ENCODE data around the gene SYNGR1. TPM values are rescaled to one million over a fixed set of nuclear protein-coding genes. Genes with fewer than 3 reads are reported as not detected.
"Not testable (repeated sequence)": the region's sequence is repeated elsewhere in the genome, so short reads cannot be mapped to it uniquely, and the experiment has no call there.

SYNGR1 gene
- total RNA-seq, 2 donors from 2014 or later: 4.4 to 5.3 TPM

- peaks cover 0 to 2% of the 10 kb centered on the region in 2 donors for H3K36me3 Mint-ChIP-seq (ENCODE audit: insufficient read depth in 2 of 2)
- no peaks in the 10 kb centered on the region for H3K27me3 Mint-ChIP-seq (ENCODE audit: low read depth)
- no peak overlapping the region for H3K4me3 Mint-ChIP-seq
- H3K4me1 Mint-ChIP-seq (ENCODE audit: low read depth): peaks cover 16% of the 10 kb centered on the region
- no peak for DNase-seq
- H3K27ac Mint-ChIP-seq: no peak overlapping the region
- no peaks in the 10 kb centered on the region for H3K9me3 Mint-ChIP-seq
- ATAC-seq (replicated peaks in 1 of 2): no peak
Measured at GRCh38 chr22:39396797-39397195, 47.0 kb downstream of the SYNGR1 start.

- H3K9me3 Mint-ChIP-seq: no peaks in the 10 kb centered on the region
- H3K4me3 Mint-ChIP-seq: peak overlapping the region; percentile 63 to 90
- no peak for ATAC-seq (replicated peaks in 1 of 2)
- no peak for DNase-seq
- H3K27me3 Mint-ChIP-seq (ENCODE audit: low read depth): no peaks in the 10 kb centered on the region
- peaks cover 51% of the 10 kb centered on the region for H3K4me1 Mint-ChIP-seq (ENCODE audit: low read depth)
- peaks cover 3 to 10% of the 10 kb centered on the region in 2 donors for H3K36me3 Mint-ChIP-seq (ENCODE audit: insufficient read depth in 2 of 2)
- H3K27ac Mint-ChIP-seq: no peak overlapping the region
Measured at GRCh38 chr22:39401301-39401631, 51.5 kb downstream of the SYNGR1 start.

GRCh38 chr22:39405346-39406085 lies 55.7 kb downstream of the SYNGR1 start:
- peak overlapping the region; percentile 19 to 23 for H3K4me3 Mint-ChIP-seq
- no peaks in the 10 kb centered on the region for H3K9me3 Mint-ChIP-seq
- peaks cover 81% of the 10 kb centered on the region for H3K4me1 Mint-ChIP-seq (ENCODE audit: low read depth)
- peak; percentile 31 for DNase-seq
- peaks cover 3 to 10% of the 10 kb centered on the region in 2 donors for H3K36me3 Mint-ChIP-seq (ENCODE audit: insufficient read depth in 2 of 2)
- H3K27ac Mint-ChIP-seq: no peak overlapping the region
- no peaks in the 10 kb centered on the region for H3K27me3 Mint-ChIP-seq (ENCODE audit: low read depth)
- ATAC-seq (replicated peaks in 1 of 2): peak; percentile 69 to 71

- no peak overlapping the region for H3K4me3 Mint-ChIP-seq
- no peak overlapping the region for H3K27ac Mint-ChIP-seq
- H3K4me1 Mint-ChIP-seq (ENCODE audit: low read depth): peaks cover 83% of the 10 kb centered on the region
- peaks cover 3 to 15% of the 10 kb centered on the region in 2 donors for H3K36me3 Mint-ChIP-seq (ENCODE audit: insufficient read depth in 2 of 2)
- H3K27me3 Mint-ChIP-seq (ENCODE audit: low read depth): no peaks in the 10 kb centered on the region
- DNase-seq (no peak), ATAC-seq (replicated peaks in 1 of 2) (no peak)
- H3K9me3 Mint-ChIP-seq: peaks cover 0 to 3% of the 10 kb centered on the region in 2 donors
Measured at GRCh38 chr22:39408173-39408572, 58.4 kb downstream of the SYNGR1 start.

GRCh38 chr22:39408807-39409206 lies 59.0 kb downstream of the SYNGR1 start:
- H3K4me1 Mint-ChIP-seq (ENCODE audit: low read depth): peaks cover 85% of the 10 kb centered on the region
- H3K36me3 Mint-ChIP-seq (ENCODE audit: insufficient read depth in 2 of 2): peaks cover 3 to 13% of the 10 kb centered on the region in 2 donors
- no peak for DNase-seq
- H3K4me3 Mint-ChIP-seq: peak overlapping the region in 1 of 2 donors; percentile 31
- peaks cover 0 to 3% of the 10 kb centered on the region in 2 donors for H3K9me3 Mint-ChIP-seq
- ATAC-seq (replicated peaks in 1 of 2): peak; percentile 27 to 56
- no peaks in the 10 kb centered on the region for H3K27me3 Mint-ChIP-seq (ENCODE audit: low read depth)
- no peak overlapping the region for H3K27ac Mint-ChIP-seq

GRCh38 chr22:39409516-39410029 lies 59.8 kb downstream of the SYNGR1 start:
- H3K4me3 Mint-ChIP-seq: peak overlapping the region in 1 of 2 donors; percentile 21
- H3K9me3 Mint-ChIP-seq: peaks cover 0 to 3% of the 10 kb centered on the region in 2 donors
- ATAC-seq (replicated peaks in 1 of 2) (no peak), DNase-seq (no peak)
- peak overlapping the region; percentile 19 for H3K27ac Mint-ChIP-seq
- peaks cover 89% of the 10 kb centered on the region for H3K4me1 Mint-ChIP-seq (ENCODE audit: low read depth)
- peaks cover 3 to 11% of the 10 kb centered on the region in 2 donors for H3K36me3 Mint-ChIP-seq (ENCODE audit: insufficient read depth in 2 of 2)
- H3K27me3 Mint-ChIP-seq (ENCODE audit: low read depth): no peaks in the 10 kb centered on the region

GRCh38 chr22:39410264-39410663 lies 60.5 kb downstream of the SYNGR1 start:
- Mint-ChIP-seq H3K27ac (no peak overlapping the region), H3K27me3 (ENCODE audit: low read depth) (no peaks in the 10 kb centered on the region), H3K36me3 (ENCODE audit: insufficient read depth in 2 of 2) (peaks cover 1 to 11% of the 10 kb centered on the region in 2 donors), H3K4me1 (ENCODE audit: low read depth) (peaks cover 86% of the 10 kb centered on the region), H3K9me3 (peaks cover 0 to 3% of the 10 kb centered on the region in 2 donors), H3K4me3 (no peak overlapping the region)
- ATAC-seq (replicated peaks in 1 of 2): no peak
- DNase-seq: no peak

- not testable (repeated sequence) for H3K27me3 Mint-ChIP-seq (ENCODE audit: low read depth); H3K9me3 Mint-ChIP-seq; ATAC-seq (replicated peaks in 1 of 2); DNase-seq
- H3K4me3 Mint-ChIP-seq: peak overlapping the region; percentile 72 to 79
- peaks cover 1 to 11% of the 10 kb centered on the region in 2 donors for H3K36me3 Mint-ChIP-seq (ENCODE audit: insufficient read depth in 2 of 2)
- H3K4me1 Mint-ChIP-seq (ENCODE audit: low read depth): peaks cover 78% of the 10 kb centered on the region
- H3K27ac Mint-ChIP-seq: peak overlapping the region; percentile 65
Measured at GRCh38 chr22:39411828-39412365, 62.1 kb downstream of the SYNGR1 start.

GRCh38 chr22:39413204-39413603 lies 63.4 kb downstream of the SYNGR1 start:
- not testable (repeated sequence) for H3K9me3 Mint-ChIP-seq; H3K27me3 Mint-ChIP-seq (ENCODE audit: low read depth); DNase-seq; H3K27ac Mint-ChIP-seq; ATAC-seq (replicated peaks in 1 of 2)
- Mint-ChIP-seq H3K4me1 (ENCODE audit: low read depth) (peaks cover 67% of the 10 kb centered on the region), H3K36me3 (ENCODE audit: insufficient read depth in 2 of 2) (peaks cover 1 to 11% of the 10 kb centered on the region in 2 donors), H3K4me3 (peak overlapping the region; percentile 32 to 79)

GRCh38 chr22:39414377-39414776 lies 64.6 kb downstream of the SYNGR1 start:
- DNase-seq (no peak), ATAC-seq (replicated peaks in 1 of 2) (no peak)
- Mint-ChIP-seq H3K4me3 (no peak overlapping the region), H3K9me3 (peaks cover 0 to 3% of the 10 kb centered on the region in 2 donors), H3K4me1 (ENCODE audit: low read depth) (peaks cover 56% of the 10 kb centered on the region), H3K27ac (no peak overlapping the region), H3K27me3 (ENCODE audit: low read depth) (no peaks in the 10 kb centered on the region), H3K36me3 (ENCODE audit: insufficient read depth in 2 of 2) (peaks cover 6 to 19% of the 10 kb centered on the region in 2 donors)

- Mint-ChIP-seq H3K9me3 (peaks cover 0 to 3% of the 10 kb centered on the region in 2 donors), H3K4me3 (no peak overlapping the region), H3K4me1 (ENCODE audit: low read depth) (peaks cover 51% of the 10 kb centered on the region), H3K27me3 (ENCODE audit: low read depth) (no peaks in the 10 kb centered on the region), H3K36me3 (ENCODE audit: insufficient read depth in 2 of 2) (peaks cover 6 to 21% of the 10 kb centered on the region in 2 donors), H3K27ac (no peak overlapping the region)
- ATAC-seq (replicated peaks in 1 of 2): no peak
- DNase-seq: no peak
Measured at GRCh38 chr22:39414886-39415285, 65.1 kb downstream of the SYNGR1 start.

GRCh38 chr22:39415506-39415905 lies 65.7 kb downstream of the SYNGR1 start:
- Mint-ChIP-seq H3K4me1 (ENCODE audit: low read depth) (peaks cover 47% of the 10 kb centered on the region), H3K36me3 (ENCODE audit: insufficient read depth in 2 of 2) (peaks cover 6 to 21% of the 10 kb centered on the region in 2 donors), H3K27me3 (ENCODE audit: low read depth) (no peaks in the 10 kb centered on the region), H3K27ac (no peak overlapping the region), H3K4me3 (no peak overlapping the region), H3K9me3 (peaks cover 0 to 3% of the 10 kb centered on the region in 2 donors)
- no peak for ATAC-seq (replicated peaks in 1 of 2)
- no peak for DNase-seq

GRCh38 chr22:39416319-39416718 lies 66.5 kb downstream of the SYNGR1 start:
- ATAC-seq (replicated peaks in 1 of 2) (no peak), DNase-seq (no peak)
- H3K4me1 Mint-ChIP-seq (ENCODE audit: low read depth): peaks cover 39% of the 10 kb centered on the region
- H3K27ac Mint-ChIP-seq: no peak overlapping the region
- no peaks in the 10 kb centered on the region for H3K9me3 Mint-ChIP-seq
- H3K4me3 Mint-ChIP-seq: no peak overlapping the region
- peaks cover 4 to 15% of the 10 kb centered on the region in 2 donors for H3K36me3 Mint-ChIP-seq (ENCODE audit: insufficient read depth in 2 of 2)
- no peaks in the 10 kb centered on the region for H3K27me3 Mint-ChIP-seq (ENCODE audit: low read depth)
